Endometrial microvascular endothelial cells (primary cell): ENCODE measurements around the gene MEF2B. TPM values are rescaled to one million over a fixed set of nuclear protein-coding genes. Genes with fewer than 3 reads are reported as not detected.
"Not testable (repeated sequence)": the region's sequence is repeated elsewhere in the genome, so short reads cannot be mapped to it uniquely, and the experiment has no call there.

Source experiments
- in situ Hi-C: cut with HindIII; loops from 2 replicates; pipeline ENCODE4 v1.10.0; 2017; ENCODE audit warnings: low sequenced_read_pairs, low pct_unique_long_range_greater_than_20kb; ENCODE audit errors: inconsistent ontology term
- total RNA-seq: library from RNA; depleted of rRNA; stranded (reverse); fragments of >200 nt; gene quantifications from one replicate; pipeline ENCODE4 v1.2.3, GENCODE V29; 2015; ENCODE audit errors: inconsistent ontology term

MEF2B gene
- total RNA-seq, 1 donor from 2014 or later = not detected

- in situ Hi-C loops = no loop called here
These were observed 60.5 kb downstream of the MEF2B start for GRCh38 chr19:19109601-19110000.

GRCh38 chr19:19107654-19108053, 62.4 kb downstream of the MEF2B start:
- in situ Hi-C loops = no loop called here

- in situ Hi-C loops = not testable (repeated sequence)
These were observed 63.1 kb downstream of the MEF2B start for GRCh38 chr19:19106938-19107337.

- in situ Hi-C loops = no loop called here
These were observed 64.0 kb downstream of the MEF2B start for GRCh38 chr19:19106056-19106551.

DNA sequence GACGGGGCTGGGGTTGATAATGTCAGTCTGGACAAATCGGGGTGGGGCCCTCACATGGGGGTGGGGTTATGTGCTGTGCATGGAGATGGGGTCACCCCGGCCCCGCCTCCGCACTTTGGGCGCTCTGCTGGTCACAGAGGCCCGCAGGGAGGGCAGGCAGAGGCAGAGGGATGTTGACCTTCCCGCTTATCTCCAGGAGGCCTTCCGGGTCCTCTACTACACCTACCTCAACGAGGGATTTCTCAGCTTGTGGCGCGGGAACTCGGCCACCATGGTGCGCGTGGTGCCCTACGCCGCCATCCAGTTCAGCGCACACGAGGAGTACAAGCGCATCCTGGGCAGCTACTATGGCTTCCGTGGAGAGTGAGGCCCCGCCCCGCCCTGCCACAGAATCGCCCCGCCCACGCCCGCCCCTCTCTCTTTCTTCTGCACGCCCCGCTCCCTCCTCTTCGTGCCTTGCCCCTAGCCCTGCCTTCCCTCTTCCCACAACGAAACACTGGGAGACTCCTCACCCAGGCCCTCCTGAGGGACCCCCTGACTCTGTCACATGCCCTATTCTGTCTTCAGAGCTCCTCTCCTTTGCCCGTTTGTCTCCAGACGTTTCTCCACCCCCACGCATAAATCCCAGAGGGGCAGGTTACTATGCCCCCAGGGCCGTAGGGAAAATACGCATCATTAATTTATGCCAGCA, 64.6 kb downstream of the MEF2B start:
- in situ Hi-C loops = no loop called here

DNA sequence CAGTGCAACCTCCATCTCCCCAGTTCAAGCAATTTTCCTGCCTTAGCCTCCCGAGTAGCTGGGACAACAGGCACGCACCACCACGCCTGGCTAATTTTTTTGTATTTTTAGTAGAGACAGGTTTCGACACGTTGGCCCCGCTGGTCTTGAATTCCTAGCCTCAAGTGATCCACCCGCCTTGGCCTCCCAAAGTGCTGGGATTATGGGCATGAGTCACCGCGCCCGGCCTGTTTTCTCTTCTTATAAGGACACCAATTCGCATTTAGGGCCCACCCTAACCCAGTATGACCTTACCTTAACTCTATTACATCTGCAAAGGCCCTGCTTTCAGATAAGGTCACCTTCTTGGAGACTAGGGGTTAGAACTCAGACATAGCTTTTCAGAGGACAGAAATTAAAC, 66.9 kb downstream of the MEF2B start:
- in situ Hi-C loops = no loop called here

GRCh38 chr19:19102566-19102965, 67.5 kb downstream of the MEF2B start:
- in situ Hi-C loops = not testable (repeated sequence)

GRCh38 chr19:19101540-19101939, 68.5 kb downstream of the MEF2B start:
- in situ Hi-C loops = no loop called here

- in situ Hi-C loops = no loop called here
These were observed 71.1 kb downstream of the MEF2B start for GRCh38 chr19:19098703-19099632.

DNA sequence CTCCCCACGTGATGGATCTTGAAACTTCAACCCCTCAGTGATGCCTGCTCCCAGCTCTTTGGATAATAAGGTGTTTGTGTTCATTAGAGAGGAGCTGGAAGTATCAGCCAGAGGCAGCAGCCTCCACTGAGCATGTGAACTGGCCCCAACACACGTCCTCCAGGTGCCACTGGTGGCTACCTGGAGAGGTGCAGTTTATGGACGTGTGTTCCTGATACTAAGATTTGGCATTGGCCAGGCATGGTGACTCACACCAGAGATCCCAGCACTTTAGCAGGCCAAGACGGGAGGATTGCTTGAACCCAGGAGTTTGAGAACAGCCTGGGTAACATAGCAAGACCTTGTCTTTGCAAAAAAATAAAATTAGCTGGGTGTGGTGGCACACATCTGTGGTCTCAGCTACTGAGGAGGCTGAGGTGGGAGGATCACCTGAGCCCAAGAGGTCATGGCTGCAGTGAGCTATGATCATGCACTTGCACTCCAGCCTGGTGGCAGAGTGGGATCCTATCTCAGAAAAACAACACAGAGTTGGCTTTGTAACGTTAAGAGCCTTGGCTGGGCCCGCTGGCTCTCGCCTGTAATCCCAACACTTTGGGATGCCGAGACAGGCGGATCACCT, 71.9 kb downstream of the MEF2B start:
- in situ Hi-C loops = no loop called here

GRCh38 chr19:19096641-19097627, 73.1 kb downstream of the MEF2B start:
- in situ Hi-C loops = no loop called here

GRCh38 chr19:19095691-19096090, 74.4 kb downstream of the MEF2B start:
- in situ Hi-C loops = no loop called here

Other genes starting within 250 kb of the MEF2B start
- gene HOMER3, start 229.0 kb downstream of the MEF2B start, total RNA-seq = 80.6 TPM
- 19.5 TPM for gene SUGP2, start 136.7 kb downstream of the MEF2B start, total RNA-seq
- gene ARMC6, start 136.7 kb downstream of the MEF2B start, total RNA-seq = 63.6 TPM
- gene SLC25A42, start 106.3 kb downstream of the MEF2B start, total RNA-seq = 1.2 TPM
- 25.1 TPM for gene TMEM161A, start 31.8 kb downstream of the MEF2B start, total RNA-seq
- gene BORCS8, start 21.9 kb upstream of the MEF2B start, total RNA-seq = 32.5 TPM
- gene RFXANK, start 22.0 kb upstream of the MEF2B start, total RNA-seq = 72.9 TPM
- gene NR2C2AP, start 33.2 kb upstream of the MEF2B start, total RNA-seq = 25.8 TPM
- gene NCAN, start 41.7 kb upstream of the MEF2B start, total RNA-seq = not detected
- not detected for gene TM6SF2, start 103.0 kb upstream of the MEF2B start, total RNA-seq
- gene SUGP1, start 150.2 kb upstream of the MEF2B start, total RNA-seq = 32.2 TPM
- gene MAU2, start 150.6 kb upstream of the MEF2B start, total RNA-seq = 35.3 TPM
- 102 TPM for gene GATAD2A, start 235.4 kb upstream of the MEF2B start, total RNA-seq